HepG2 (cell line): ENCODE data around the gene AK6. TPM values are rescaled to one million over a fixed set of nuclear protein-coding genes. Genes with fewer than 3 reads are reported as not detected.

Experiments used
- ARID2 ChIP-seq: sonication (generic); formaldehyde crosslinking; IDR thresholded peaks from 2 replicates; pipeline ENCODE4 v1.8.1; 2022; ENCODE audit warnings: mild to moderate bottlenecking, missing genetic modification reagents, borderline replicate concordance
- GABPB1 ChIP-seq: IDR thresholded peaks from 2 replicates; pipeline ENCODE4 v1.6.1; 2016; ENCODE audit warnings: mild to moderate bottlenecking, missing genetic modification reagents, moderate library complexity, missing compliant biosample characterization
- GTF2F1 ChIP-seq: fragments of 150-350 bp; IDR thresholded peaks from 2 replicates; pipeline ENCODE4 v1.6.1; 2014; ENCODE audit warnings: low read length
- GTF3A ChIP-seq: sonication (generic); formaldehyde crosslinking; conservative IDR thresholded peaks from 2 replicates; pipeline ENCODE4 v1.4.0; 2020; ENCODE audit warnings: mild to moderate bottlenecking, missing genetic modification reagents
- HNRNPH1 ChIP-seq: fragments of 200-400 bp; formaldehyde crosslinking; optimal IDR thresholded peaks from 2 replicates; pipeline ENCODE3; 2017; ENCODE audit warnings: mild to moderate bottlenecking, low read depth, low read length
- HOXA5 ChIP-seq: sonication (generic); formaldehyde crosslinking; IDR thresholded peaks from 2 replicates; pipeline ENCODE4 v1.4.0; 2020; ENCODE audit warnings: missing genetic modification reagents
- KAT8 ChIP-seq: IDR thresholded peaks from 2 replicates; pipeline ENCODE4 v1.6.1; 2016; ENCODE audit warnings: missing genetic modification reagents, missing compliant biosample characterization
- MATR3 ChIP-seq: sonication (generic); formaldehyde crosslinking; IDR thresholded peaks from 2 replicates; pipeline ENCODE4 v1.4.0; 2020; ENCODE audit warnings: missing genetic modification reagents
- NFKBIZ ChIP-seq: IDR thresholded peaks from 2 replicates; pipeline ENCODE4 v1.6.1; 2018; ENCODE audit warnings: missing genetic modification reagents, missing compliant biosample characterization
- POLR2G ChIP-seq: fragments of 200-400 bp; formaldehyde crosslinking; IDR thresholded peaks from 2 replicates; pipeline ENCODE4 v1.6.1; 2018; ENCODE audit warnings: mild to moderate bottlenecking, low read depth, low read length, moderate library complexity
- SIX1 ChIP-seq: sonication (generic); formaldehyde crosslinking; IDR thresholded peaks from 2 replicates; pipeline ENCODE4 v1.4.0; 2020; ENCODE audit warnings: missing genetic modification reagents, borderline replicate concordance
- ZNF333 ChIP-seq: sonication (generic); formaldehyde crosslinking; IDR thresholded peaks from 2 replicates; pipeline ENCODE4 v1.4.0; 2020; ENCODE audit warnings: mild to moderate bottlenecking, missing genetic modification reagents, borderline replicate concordance
- ZNF746 ChIP-seq: sonication (generic); formaldehyde crosslinking; IDR thresholded peaks from 2 replicates; pipeline ENCODE4 v1.8.0; 2022; ENCODE audit warnings: mild to moderate bottlenecking, missing genetic modification reagents
- ZNF747 ChIP-seq: sonication (generic); formaldehyde crosslinking; IDR thresholded peaks from 2 replicates; pipeline ENCODE4 v1.8.1; 2023; ENCODE audit warnings: missing genetic modification reagents, mild to moderate bottlenecking, borderline replicate concordance
- ZNF790 ChIP-seq: sonication (generic); formaldehyde crosslinking; IDR thresholded peaks from 2 replicates; pipeline ENCODE4 v1.8.0; 2022; ENCODE audit warnings: missing genetic modification reagents, mild to moderate bottlenecking, borderline replicate concordance
- ZSCAN25 ChIP-seq: sonication (generic); formaldehyde crosslinking; IDR thresholded peaks from 2 replicates; pipeline ENCODE4 v1.8.0; 2022; ENCODE audit warnings: mild to moderate bottlenecking, missing genetic modification reagents
- polyA plus RNA-seq, 8 experiments: library from polyadenylated mRNA; depleted of rRNA in 3 of 8; stranded (reverse) in 7 of 8; unstranded in 1 of 8; fragments of >200 nt; fragmentation: Illumina TruSeq in 4 of 8; extraction: Trizol in 4 of 8; gene quantifications; 2 replicates each; pipeline versions ENCODE4 v1.2.1 to v1.2.3, GENCODE V29; 2011 to 2016; ENCODE audit warnings: low read depth in 4 of 8, missing spikeins in 1 of 8, mixed read lengths in 1 of 8; ENCODE audit not compliant: insufficient read depth in 1 of 8
- total RNA-seq, 5 experiments: library from RNA; depleted of rRNA; stranded (reverse); fragments of >200 nt; fragmentation: Illumina TruSeq; extraction: Trizol; gene quantifications; 2 replicates each; pipeline ENCODE4 v1.2.3, GENCODE V29; 2016; ENCODE audit warnings: low read depth in 1 of 5
- TF ChIP-seq, protein P1 (sequence below): sonication (generic); formaldehyde crosslinking; IDR thresholded peaks from 2 replicates; pipeline ENCODE4 v1.4.0; 2020; ENCODE audit warnings: low read depth, mild to moderate bottlenecking, missing genetic modification reagents
- TF ChIP-seq, protein P2 (sequence below): sonication (generic); formaldehyde crosslinking; IDR thresholded peaks from 2 replicates; pipeline ENCODE4 v1.4.0; 2020; ENCODE audit warnings: mild to moderate bottlenecking, missing genetic modification reagents
- TF ChIP-seq, protein P3 (sequence below): sonication (generic); formaldehyde crosslinking; IDR thresholded peaks from 2 replicates; pipeline ENCODE4 v1.4.0; 2020; ENCODE audit warnings: missing genetic modification reagents
- TF ChIP-seq, protein P4 (sequence below): sonication (generic); formaldehyde crosslinking; IDR thresholded peaks from 2 replicates; pipeline ENCODE4 v1.4.0; 2020; ENCODE audit warnings: missing genetic modification reagents; ENCODE audit errors: not compliant biosample characterization
- TF ChIP-seq, protein P5 (sequence below): sonication (generic); formaldehyde crosslinking; IDR thresholded peaks from 2 replicates; pipeline ENCODE4 v1.5.1; 2020; ENCODE audit warnings: mild to moderate bottlenecking, missing genetic modification reagents, moderate library complexity
- TF ChIP-seq, protein P6 (sequence below): sonication (generic); formaldehyde crosslinking; IDR thresholded peaks from 2 replicates; pipeline ENCODE4 v1.9.0; 2021; ENCODE audit warnings: missing genetic modification reagents, mild to moderate bottlenecking, borderline replicate concordance

The AK6 gene
- total and polyA plus RNA-seq, 2 of the 13 experiments (the other 11 are each of a cell fraction or from before 2014, with no cell fraction given) = 31.1 to 77.2 TPM

DNA sequence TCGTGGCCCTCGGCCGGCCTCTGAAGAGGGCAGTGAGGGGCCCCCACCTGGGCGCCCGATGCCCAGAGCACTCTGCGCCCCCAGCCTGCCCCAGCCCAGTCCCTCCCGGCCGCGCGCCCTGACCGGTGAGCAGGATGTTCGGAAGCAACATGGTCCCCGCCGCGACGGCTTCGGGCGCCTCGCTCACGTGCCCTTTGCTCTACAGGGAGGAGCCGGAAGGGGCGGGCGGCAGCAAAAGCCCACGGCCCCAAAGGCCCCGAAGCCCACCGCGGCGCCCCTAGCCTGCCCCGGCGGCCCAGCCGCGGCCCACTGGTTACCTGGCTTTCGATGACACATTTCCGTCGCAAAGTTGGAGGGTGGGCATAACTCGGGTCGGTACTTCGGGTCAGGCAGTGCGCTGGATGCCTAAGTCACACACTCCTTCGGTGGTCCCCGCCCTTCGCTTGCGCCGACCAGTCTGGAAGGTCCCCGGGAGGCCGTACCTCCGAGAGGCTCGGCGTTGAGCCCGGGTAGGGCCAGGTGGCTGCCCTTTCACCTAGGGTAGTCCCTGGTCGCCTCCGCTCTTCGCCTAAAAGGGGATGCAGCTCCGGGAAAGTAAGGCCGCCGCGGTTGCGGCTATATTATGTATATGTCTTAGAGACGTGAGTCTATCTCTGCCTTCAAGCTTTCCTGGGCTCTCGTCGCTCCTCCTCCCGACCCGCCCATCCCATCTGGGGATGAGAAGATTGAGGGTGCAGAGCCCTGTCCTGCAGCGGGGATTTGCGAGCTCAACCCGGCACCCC lies at the start of gene AK6, which contains the start of the genes RAD17 and TAF9 (continued):
- TF ChIP-seq, protein P1, sequence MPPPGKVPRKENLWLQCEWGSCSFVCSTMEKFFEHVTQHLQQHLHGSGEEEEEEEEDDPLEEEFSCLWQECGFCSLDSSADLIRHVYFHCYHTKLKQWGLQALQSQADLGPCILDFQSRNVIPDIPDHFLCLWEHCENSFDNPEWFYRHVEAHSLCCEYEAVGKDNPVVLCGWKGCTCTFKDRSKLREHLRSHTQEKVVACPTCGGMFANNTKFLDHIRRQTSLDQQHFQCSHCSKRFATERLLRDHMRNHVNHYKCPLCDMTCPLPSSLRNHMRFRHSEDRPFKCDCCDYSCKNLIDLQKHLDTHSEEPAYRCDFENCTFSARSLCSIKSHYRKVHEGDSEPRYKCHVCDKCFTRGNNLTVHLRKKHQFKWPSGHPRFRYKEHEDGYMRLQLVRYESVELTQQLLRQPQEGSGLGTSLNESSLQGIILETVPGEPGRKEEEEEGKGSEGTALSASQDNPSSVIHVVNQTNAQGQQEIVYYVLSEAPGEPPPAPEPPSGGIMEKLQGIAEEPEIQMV (CRISPR knock-in tag) = peak; percentile 85; the same call in 1 of the 2 replicates
- 0 out of 2 replicates have a peak, but pooled peaks have one; percentile 25 for TF ChIP-seq GTF2F1
- TF ChIP-seq GABPB1 (CRISPR knock-in tag) = peak; percentile 97
- peak; percentile 79 for TF ChIP-seq HOXA5
- no peak for TF ChIP-seq SIX1 (CRISPR knock-in tag)
- TF ChIP-seq, protein P2, sequence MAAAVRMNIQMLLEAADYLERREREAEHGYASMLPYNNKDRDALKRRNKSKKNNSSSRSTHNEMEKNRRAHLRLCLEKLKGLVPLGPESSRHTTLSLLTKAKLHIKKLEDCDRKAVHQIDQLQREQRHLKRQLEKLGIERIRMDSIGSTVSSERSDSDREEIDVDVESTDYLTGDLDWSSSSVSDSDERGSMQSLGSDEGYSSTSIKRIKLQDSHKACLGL (CRISPR knock-in tag) = peak; percentile 91
- TF ChIP-seq, protein P3, sequence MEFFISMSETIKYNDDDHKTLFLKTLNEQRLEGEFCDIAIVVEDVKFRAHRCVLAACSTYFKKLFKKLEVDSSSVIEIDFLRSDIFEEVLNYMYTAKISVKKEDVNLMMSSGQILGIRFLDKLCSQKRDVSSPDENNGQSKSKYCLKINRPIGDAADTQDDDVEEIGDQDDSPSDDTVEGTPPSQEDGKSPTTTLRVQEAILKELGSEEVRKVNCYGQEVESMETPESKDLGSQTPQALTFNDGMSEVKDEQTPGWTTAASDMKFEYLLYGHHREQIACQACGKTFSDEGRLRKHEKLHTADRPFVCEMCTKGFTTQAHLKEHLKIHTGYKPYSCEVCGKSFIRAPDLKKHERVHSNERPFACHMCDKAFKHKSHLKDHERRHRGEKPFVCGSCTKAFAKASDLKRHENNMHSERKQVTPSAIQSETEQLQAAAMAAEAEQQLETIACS (CRISPR knock-in tag) = no peak; the same call in 1 of the 2 replicates
- TF ChIP-seq, protein P4, sequence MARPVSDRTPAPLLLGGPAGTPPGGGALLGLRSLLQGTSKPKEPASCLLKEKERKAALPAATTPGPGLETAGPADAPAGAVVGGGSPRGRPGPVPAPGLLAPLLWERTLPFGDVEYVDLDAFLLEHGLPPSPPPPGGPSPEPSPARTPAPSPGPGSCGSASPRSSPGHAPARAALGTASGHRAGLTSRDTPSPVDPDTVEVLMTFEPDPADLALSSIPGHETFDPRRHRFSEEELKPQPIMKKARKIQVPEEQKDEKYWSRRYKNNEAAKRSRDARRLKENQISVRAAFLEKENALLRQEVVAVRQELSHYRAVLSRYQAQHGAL (CRISPR knock-in tag) = no peak
- TF ChIP-seq NFKBIZ (CRISPR knock-in tag) = no peak
- peak; percentile 65; the same call in 1 of the 2 replicates for TF ChIP-seq ZNF790 (CRISPR knock-in tag)
- TF ChIP-seq ZNF333 (CRISPR knock-in tag) = no peak; the same call in 1 of the 2 replicates
- no peak for TF ChIP-seq HNRNPH1
- TF ChIP-seq KAT8 (CRISPR knock-in tag) = peak; percentile 95
- TF ChIP-seq POLR2G = peak; percentile 92
- TF ChIP-seq ZNF746 = peak; percentile 44; the same call in 1 of the 2 replicates
- TF ChIP-seq, protein P5, sequence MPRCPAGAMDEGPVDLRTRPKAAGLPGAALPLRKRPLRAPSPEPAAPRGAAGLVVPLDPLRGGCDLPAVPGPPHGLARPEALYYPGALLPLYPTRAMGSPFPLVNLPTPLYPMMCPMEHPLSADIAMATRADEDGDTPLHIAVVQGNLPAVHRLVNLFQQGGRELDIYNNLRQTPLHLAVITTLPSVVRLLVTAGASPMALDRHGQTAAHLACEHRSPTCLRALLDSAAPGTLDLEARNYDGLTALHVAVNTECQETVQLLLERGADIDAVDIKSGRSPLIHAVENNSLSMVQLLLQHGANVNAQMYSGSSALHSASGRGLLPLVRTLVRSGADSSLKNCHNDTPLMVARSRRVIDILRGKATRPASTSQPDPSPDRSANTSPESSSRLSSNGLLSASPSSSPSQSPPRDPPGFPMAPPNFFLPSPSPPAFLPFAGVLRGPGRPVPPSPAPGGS = peak; percentile 77; the same call in 1 of the 2 replicates
- TF ChIP-seq, protein P6, sequence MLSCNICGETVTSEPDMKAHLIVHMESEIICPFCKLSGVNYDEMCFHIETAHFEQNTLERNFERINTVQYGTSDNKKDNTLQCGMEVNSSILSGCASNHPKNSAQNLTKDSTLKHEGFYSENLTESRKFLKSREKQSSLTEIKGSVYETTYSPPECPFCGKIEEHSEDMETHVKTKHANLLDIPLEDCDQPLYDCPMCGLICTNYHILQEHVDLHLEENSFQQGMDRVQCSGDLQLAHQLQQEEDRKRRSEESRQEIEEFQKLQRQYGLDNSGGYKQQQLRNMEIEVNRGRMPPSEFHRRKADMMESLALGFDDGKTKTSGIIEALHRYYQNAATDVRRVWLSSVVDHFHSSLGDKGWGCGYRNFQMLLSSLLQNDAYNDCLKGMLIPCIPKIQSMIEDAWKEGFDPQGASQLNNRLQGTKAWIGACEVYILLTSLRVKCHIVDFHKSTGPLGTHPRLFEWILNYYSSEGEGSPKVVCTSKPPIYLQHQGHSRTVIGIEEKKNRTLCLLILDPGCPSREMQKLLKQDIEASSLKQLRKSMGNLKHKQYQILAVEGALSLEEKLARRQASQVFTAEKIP (CRISPR knock-in tag) = no peak
- TF ChIP-seq ARID2 = no peak; the same call in 1 of the 2 replicates
- TF ChIP-seq GTF3A (CRISPR knock-in tag) = peak; percentile 88; the same call in 1 of the 2 replicates
- peak; percentile 73 for TF ChIP-seq ZNF747 (CRISPR knock-in tag)
- no peak for TF ChIP-seq MATR3 (CRISPR knock-in tag)
- 0 out of 2 replicates have a peak, but pooled peaks have one; percentile 51 for TF ChIP-seq ZSCAN25
